ENCODE data around the gene NDUFA13.
A peak's percentile ranks its signal among the peaks of the same experiment; 100 is the strongest.

Gene NDUFA13

GRCh38 chr19:19489804-19490204, 26.2 kb upstream of the NDUFA13 start:
- DNase-seq, result no peak

- DNase-seq, result peak; percentile 86
Measured at GRCh38 chr19:19490214-19490968, 25.6 kb upstream of the NDUFA13 start.

GRCh38 chr19:19491321-19492025, 24.6 kb upstream of the NDUFA13 start:
- no peak for DNase-seq

- DNase-seq, result no peak
Measured at GRCh38 chr19:19492026-19492610, 23.9 kb upstream of the NDUFA13 start.

- no peak for DNase-seq
Measured at GRCh38 chr19:19493841-19494546, 22.0 kb upstream of the NDUFA13 start.

- DNase-seq, result no peak
Measured at GRCh38 chr19:19495614-19496603, 20.1 kb upstream of the NDUFA13 start.

GRCh38 chr19:19498255-19498991, 17.6 kb upstream of the NDUFA13 start:
- DNase-seq, result no peak

- no peak for DNase-seq
Measured at GRCh38 chr19:19499272-19499995, 16.6 kb upstream of the NDUFA13 start.

GRCh38 chr19:19500975-19501644, 14.9 kb upstream of the NDUFA13 start:
- DNase-seq, result no peak

- DNase-seq, result no peak
Measured at GRCh38 chr19:19501798-19502197, 14.2 kb upstream of the NDUFA13 start.

GRCh38 chr19:19502281-19502680, 13.7 kb upstream of the NDUFA13 start:
- no peak for DNase-seq

GRCh38 chr19:19502808-19503602, 13.0 kb upstream of the NDUFA13 start:
- DNase-seq, result no peak

GRCh38 chr19:19504754-19505668, 11.0 kb upstream of the NDUFA13 start:
- DNase-seq, result no peak

- no peak for DNase-seq
Measured at GRCh38 chr19:19505669-19506326, 10.2 kb upstream of the NDUFA13 start.

GRCh38 chr19:19506592-19506991, 9.4 kb upstream of the NDUFA13 start:
- DNase-seq, result no peak

GRCh38 chr19:19507354-19507753, 8.7 kb upstream of the NDUFA13 start:
- DNase-seq, result no peak

GRCh38 chr19:19508217-19508616, 7.8 kb upstream of the NDUFA13 start:
- no peak for DNase-seq

GRCh38 chr19:19510432-19510831, 5.6 kb upstream of the NDUFA13 start:
- DNase-seq, result no peak

Data from stimulated activated CD4-positive, alpha-beta T cell treated with anti-CD3 and anti-CD28 coated beads, Interleukin-15, amount 100 ng/mL, for 24 hours (primary cell).